ENCODE data around the gene ARID4A. TPM values are rescaled to one million over a fixed set of nuclear protein-coding genes. Genes with fewer than 3 reads are reported as not detected.

The ARID4A gene
- total RNA-seq, 1 donor from 2014 or later = 14.2 TPM

GRCh38 chr14:58301416-58301815, 3.1 kb downstream of the ARID4A start:
- Histone ChIP-seq H3K36me3 (peaks cover 43% of the 10 kb centered on the region), H3K9me3 (replicated peaks) (no peaks in the 10 kb centered on the region), H3K27ac (replicated peaks) (no peak overlapping the region), H3K4me1 (peaks cover 55% of the 10 kb centered on the region), H3K4me3 (no peak overlapping the region), H3K27me3 (ENCODE audit: low read depth) (no peaks in the 10 kb centered on the region)
- TF ChIP-seq CTCF (IDR thresholded peaks at IDR 0.05; ENCODE audit: borderline replicate concordance) = no peak
- intact Hi-C loops (cut with micrococcal nuclease) = no loop called here
- no peak for DNase-seq

- Histone ChIP-seq H3K27ac (replicated peaks) (no peak overlapping the region), H3K27me3 (ENCODE audit: low read depth) (no peaks in the 10 kb centered on the region), H3K36me3 (peaks cover 67% of the 10 kb centered on the region), H3K9me3 (replicated peaks) (no peaks in the 10 kb centered on the region), H3K4me3 (no peak overlapping the region), H3K4me1 (peaks cover 19% of the 10 kb centered on the region)
- TF ChIP-seq CTCF (IDR thresholded peaks at IDR 0.05; ENCODE audit: borderline replicate concordance) = no peak
- intact Hi-C loops (cut with micrococcal nuclease) = no loop called here
- DNase-seq = no peak
Measured at GRCh38 chr14:58305730-58306129, 7.4 kb downstream of the ARID4A start.

GRCh38 chr14:58307597-58308316, 9.4 kb downstream of the ARID4A start:
- Histone ChIP-seq H3K27me3 (ENCODE audit: low read depth) (no peaks in the 10 kb centered on the region), H3K4me1 (peaks cover 4% of the 10 kb centered on the region), H3K27ac (replicated peaks) (no peak overlapping the region), H3K36me3 (peaks cover 75% of the 10 kb centered on the region), H3K4me3 (no peak overlapping the region), H3K9me3 (replicated peaks) (no peaks in the 10 kb centered on the region)
- no peak for DNase-seq
- TF ChIP-seq CTCF (IDR thresholded peaks at IDR 0.05; ENCODE audit: borderline replicate concordance) = no peak
- intact Hi-C loops (cut with micrococcal nuclease) = no loop called here

- H3K4me1 ChIP-seq = no peaks in the 10 kb centered on the region
- H3K27me3 ChIP-seq (ENCODE audit: low read depth) = no peaks in the 10 kb centered on the region
- no peak for TF ChIP-seq CTCF (IDR thresholded peaks at IDR 0.05; ENCODE audit: borderline replicate concordance)
- H3K4me3 ChIP-seq = no peak overlapping the region
- H3K9me3 ChIP-seq (replicated peaks) = no peaks in the 10 kb centered on the region
- peaks cover 65% of the 10 kb centered on the region for H3K36me3 ChIP-seq
- intact Hi-C loops (cut with micrococcal nuclease) = no loop called here
- no peak overlapping the region for H3K27ac ChIP-seq (replicated peaks)
- no peak for DNase-seq
Measured at GRCh38 chr14:58309086-58309485, 10.7 kb downstream of the ARID4A start.

GRCh38 chr14:58313699-58314098, 15.3 kb downstream of the ARID4A start:
- DNase-seq = no peak
- H3K27ac ChIP-seq (replicated peaks) = no peak overlapping the region
- H3K4me1 ChIP-seq = no peaks in the 10 kb centered on the region
- no peaks in the 10 kb centered on the region for H3K27me3 ChIP-seq (ENCODE audit: low read depth)
- no peaks in the 10 kb centered on the region for H3K9me3 ChIP-seq (replicated peaks)
- intact Hi-C loops (cut with micrococcal nuclease) = no loop called here
- TF ChIP-seq CTCF (IDR thresholded peaks at IDR 0.05; ENCODE audit: borderline replicate concordance) = no peak
- peaks cover 56% of the 10 kb centered on the region for H3K36me3 ChIP-seq
- H3K4me3 ChIP-seq = no peak overlapping the region

Data from left ventricle myocardium inferior (tissue), 1 donor.